HepG2 (cell line): ENCODE data around the gene RREB1. TPM values are rescaled to one million over a fixed set of nuclear protein-coding genes. Genes with fewer than 3 reads are reported as not detected.

ENCODE experiments used
- BHLHE40 ChIP-seq: IDR thresholded peaks from 2 replicates; pipeline ENCODE4 v1.6.1; 2011; ENCODE audit warnings: low read length, improper control_type of control experiment
- DMAP1 ChIP-seq: IDR thresholded peaks from 2 replicates; pipeline ENCODE4 v1.6.1; 2016
- HHEX ChIP-seq: IDR thresholded peaks from 2 replicates; pipeline ENCODE4 v1.6.1; 2016; ENCODE audit warnings: control low read depth
- MIER2 ChIP-seq: IDR thresholded peaks from 2 replicates; pipeline ENCODE4 v1.6.1; 2016; ENCODE audit warnings: missing biosample characterization, missing genetic modification reagents
- MZF1 ChIP-seq: sonication (generic); formaldehyde crosslinking; IDR thresholded peaks from 2 replicates; pipeline ENCODE4 v1.8.1; 2023; ENCODE audit warnings: mild to moderate bottlenecking, missing genetic modification reagents, borderline replicate concordance
- NCOA5 ChIP-seq: sonication (generic); formaldehyde crosslinking; IDR thresholded peaks from 2 replicates; pipeline ENCODE4 v1.4.0; 2020; ENCODE audit warnings: missing genetic modification reagents
- PATZ1 ChIP-seq: sonication (generic); formaldehyde crosslinking; IDR thresholded peaks from 2 replicates; pipeline ENCODE4 v1.4.0; 2020; ENCODE audit warnings: missing genetic modification reagents
- RFX5 ChIP-seq: IDR thresholded peaks from 2 replicates; pipeline ENCODE4 v1.6.1; 2011; ENCODE audit warnings: low read depth, low read length, improper control_type of control experiment
- SALL2 ChIP-seq: sonication (generic); formaldehyde crosslinking; IDR thresholded peaks from 2 replicates; pipeline ENCODE4 v1.8.1; 2023; ENCODE audit warnings: mild to moderate bottlenecking, missing genetic modification reagents, inconsistent platforms
- STAG1 ChIP-seq: sonication (generic); formaldehyde crosslinking; IDR thresholded peaks from 2 replicates; pipeline ENCODE4 v1.4.0; 2020; ENCODE audit warnings: missing genetic modification reagents
- TRAFD1 ChIP-seq: sonication (generic); formaldehyde crosslinking; IDR thresholded peaks from 2 replicates; pipeline ENCODE4 v1.5.1; 2020; ENCODE audit warnings: missing genetic modification reagents, mild to moderate bottlenecking, borderline replicate concordance
- ZFYVE20 ChIP-seq: sonication (generic); formaldehyde crosslinking; IDR thresholded peaks from 2 replicates; pipeline ENCODE4 v1.8.0; 2023; ENCODE audit warnings: low read depth, mild to moderate bottlenecking, moderate library complexity, missing genetic modification reagents, borderline replicate concordance
- ZNF276 ChIP-seq: sonication (generic); formaldehyde crosslinking; IDR thresholded peaks from 2 replicates; pipeline ENCODE4 v1.4.0; 2020; ENCODE audit warnings: mild to moderate bottlenecking, low read depth, missing genetic modification reagents
- ZNF543 ChIP-seq: sonication (generic); formaldehyde crosslinking; IDR thresholded peaks from 2 replicates; pipeline ENCODE4 v1.4.0; 2020; ENCODE audit warnings: mild to moderate bottlenecking, missing genetic modification reagents
- ZNF609 ChIP-seq: sonication (generic); formaldehyde crosslinking; IDR thresholded peaks from 2 replicates; pipeline ENCODE4 v1.4.0; 2020; ENCODE audit warnings: mild to moderate bottlenecking, missing genetic modification reagents, borderline replicate concordance
- ZNF614 ChIP-seq: IDR thresholded peaks from 2 replicates; pipeline ENCODE4 v1.6.1; 2018; ENCODE audit warnings: missing biosample characterization, missing genetic modification reagents, inconsistent platforms, borderline replicate concordance
- ZNF766 ChIP-seq: sonication (generic); formaldehyde crosslinking; IDR thresholded peaks from 2 replicates; pipeline ENCODE4 v1.5.0; 2020; ENCODE audit warnings: missing genetic modification reagents, borderline replicate concordance
- polyA plus RNA-seq, 8 experiments: library from polyadenylated mRNA; depleted of rRNA in 3 of 8; stranded (reverse) in 7 of 8; unstranded in 1 of 8; fragments of >200 nt; fragmentation: Illumina TruSeq in 4 of 8; extraction: Trizol in 4 of 8; gene quantifications; 2 replicates each; pipeline versions ENCODE4 v1.2.1 to v1.2.3, GENCODE V29; 2011 to 2016; ENCODE audit warnings: low read depth in 4 of 8, missing spikeins in 1 of 8, mixed read lengths in 1 of 8; ENCODE audit not compliant: insufficient read depth in 1 of 8
- total RNA-seq, 5 experiments: library from RNA; depleted of rRNA; stranded (reverse); fragments of >200 nt; fragmentation: Illumina TruSeq; extraction: Trizol; gene quantifications; 2 replicates each; pipeline ENCODE4 v1.2.3, GENCODE V29; 2016; ENCODE audit warnings: low read depth in 1 of 5

RREB1 gene
- total and polyA plus RNA-seq, 2 of the 13 experiments (the other 11 are each of a cell fraction or from before 2014, with no cell fraction given), result 6.1 to 23.2 TPM

GRCh38 chr6:7108964-7109836, 1.4 kb downstream of the RREB1 start (continued):
- TF ChIP-seq ZNF609 (CRISPR knock-in tag) (no peak), ZNF614 (CRISPR knock-in tag) (peak; percentile 30; the same call in 1 of the 2 replicates), STAG1 (peak; percentile 18; the same call in 1 of the 2 replicates), MZF1 (CRISPR knock-in tag) (no peak), ZFYVE20 (CRISPR knock-in tag) (no peak), HHEX (no peak), ZNF543 (CRISPR knock-in tag) (no peak), TRAFD1 (no peak), NCOA5 (CRISPR knock-in tag) (no peak), PATZ1 (CRISPR knock-in tag) (peak; percentile 82), RFX5 (0 out of 2 replicates have a peak, but pooled peaks have one; percentile 22), MIER2 (CRISPR knock-in tag) (no peak), DMAP1 (CRISPR knock-in tag) (no peak), BHLHE40 (peak; percentile 72), ZNF766 (CRISPR knock-in tag) (peak; percentile 72; the same call in 1 of the 2 replicates), SALL2 (CRISPR knock-in tag) (peak; percentile 56; the same call in 1 of the 2 replicates), ZNF276 (CRISPR knock-in tag) (no peak)
